Kidney epithelial cell (primary cell): ENCODE data around the gene DHX35. TPM values are rescaled to one million over a fixed set of nuclear protein-coding genes. Genes with fewer than 3 reads are reported as not detected.

Source experiments
- DNase-seq: peaks from one replicate; pipeline ENCODE4 v3.0.0-alpha.2; 2010; ENCODE audit warnings: low read depth
- H3K27me3 ChIP-seq: 2 replicates; pipeline ENCODE4 v1.6.0; 2011; ENCODE audit warnings: low read length; ENCODE audit not compliant: control insufficient read depth, insufficient read depth
- H3K36me3 ChIP-seq: 2 replicates; pipeline ENCODE4 v1.5.1; 2011; ENCODE audit warnings: low read length; ENCODE audit not compliant: control insufficient read depth, insufficient read depth
- H3K4me3 ChIP-seq: 2 replicates; pipeline ENCODE4 v1.5.1; 2011; ENCODE audit warnings: low read depth, mild to moderate bottlenecking, control low read depth, low read length
- CTCF ChIP-seq: IDR thresholded peaks from 2 replicates; pipeline ENCODE4 v1.5.1; 2011; ENCODE audit warnings: mild to moderate bottlenecking, moderate library complexity, low read length, control low read depth, inconsistent platforms; ENCODE audit not compliant: insufficient read depth, poor library complexity, severe bottlenecking
- total RNA-seq: library from RNA; depleted of rRNA; stranded (reverse); fragments of >200 nt; gene quantifications from 2 replicates; pipeline ENCODE4 v1.2.3, GENCODE V29; 2015

Gene DHX35
- total RNA-seq, 1 donor from 2014 or later, result 7.4 TPM

DNA sequence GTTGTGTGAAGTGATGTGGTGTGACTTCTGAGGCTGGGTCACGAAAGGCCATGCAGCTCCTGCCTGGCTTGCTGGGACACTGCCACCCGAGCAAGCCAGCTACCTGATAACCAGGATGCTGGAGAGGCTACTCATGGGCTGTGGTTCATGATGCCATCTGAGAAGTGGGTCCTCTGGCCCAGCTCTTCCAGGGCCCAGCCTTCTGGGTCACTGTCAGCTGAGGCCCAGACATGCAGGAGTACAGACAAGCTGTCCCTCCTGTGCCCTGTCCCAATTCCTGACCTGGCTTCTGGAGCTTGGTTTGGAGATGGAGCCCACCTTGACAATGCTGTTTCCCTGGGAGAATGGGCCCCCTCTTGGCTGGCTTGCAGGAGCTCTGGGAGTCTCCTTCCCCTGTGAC is 87.0 kb downstream of the DHX35 start:
- Histone ChIP-seq H3K27me3 (peaks cover 2% of the 10 kb centered on the region), H3K4me3 (no peak overlapping the region), H3K36me3 (no peaks in the 10 kb centered on the region)
- no peak for TF ChIP-seq CTCF
- no peak for DNase-seq

- Histone ChIP-seq H3K27me3 (peaks cover 2% of the 10 kb centered on the region), H3K36me3 (no peaks in the 10 kb centered on the region), H3K4me3 (peak overlapping the region; percentile 63)
- DNase-seq, result no peak
- peak; percentile 71 for TF ChIP-seq CTCF
These were observed 87.8 kb downstream of the DHX35 start for GRCh38 chr20:39049684-39050554.

- DNase-seq, result no peak
- peak overlapping the region; percentile 63 for H3K4me3 ChIP-seq
- TF ChIP-seq CTCF, result no peak
- H3K36me3 ChIP-seq, result no peaks in the 10 kb centered on the region
- peaks cover 2% of the 10 kb centered on the region for H3K27me3 ChIP-seq
These were observed 88.4 kb downstream of the DHX35 start for GRCh38 chr20:39050555-39050902.

DNA sequence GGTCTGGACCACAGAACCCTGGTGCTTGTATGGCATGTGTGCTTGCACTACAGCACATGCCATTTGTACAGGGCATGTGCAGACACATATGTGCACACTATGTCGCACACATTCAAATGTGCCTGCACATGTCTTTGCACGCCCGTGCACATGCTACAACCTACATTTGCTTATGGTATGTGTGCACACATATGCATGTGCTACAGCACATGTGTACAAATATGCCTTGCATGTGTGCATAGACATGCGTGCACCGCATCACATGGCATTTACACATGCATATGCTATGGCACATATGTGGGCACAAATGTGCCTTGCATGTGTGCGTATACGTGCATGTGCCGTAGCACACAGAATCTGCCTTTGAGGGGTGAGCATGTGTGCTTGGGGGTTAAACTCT is 90.5 kb downstream of the DHX35 start:
- H3K4me3 ChIP-seq, result no peak overlapping the region
- TF ChIP-seq CTCF, result no peak

GRCh38 chr20:39057143-39057542 is 95.0 kb downstream of the DHX35 start:
- no peaks in the 10 kb centered on the region for H3K36me3 ChIP-seq
- no peak for DNase-seq
- TF ChIP-seq CTCF, result no peak
- H3K27me3 ChIP-seq, result peaks cover 7% of the 10 kb centered on the region
- H3K4me3 ChIP-seq, result no peak overlapping the region

More for the DNA sequence above, 90.5 kb downstream of the DHX35 start:
- DNase-seq, result no peak
- Histone ChIP-seq H3K36me3 (no peaks in the 10 kb centered on the region), H3K27me3 (peaks cover 5% of the 10 kb centered on the region)

DNA sequence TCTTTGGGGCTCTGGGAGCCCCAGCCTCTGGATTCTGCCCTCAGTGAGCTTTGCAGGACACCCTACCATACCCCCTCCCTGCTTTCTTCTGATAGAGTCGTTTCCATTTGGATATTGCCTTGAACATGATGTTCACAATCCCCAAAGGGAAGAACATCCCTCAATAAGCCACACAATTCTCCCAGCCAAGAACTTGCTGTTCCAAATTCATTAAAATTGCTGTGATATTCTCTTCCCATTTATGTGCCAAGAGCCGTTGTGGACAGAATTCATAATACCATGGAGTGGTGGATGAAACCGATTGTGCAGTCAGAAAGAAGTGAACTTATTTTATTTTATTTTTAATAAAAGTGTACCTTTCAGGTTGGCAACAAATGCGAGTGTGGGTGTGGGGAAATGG is 95.8 kb downstream of the DHX35 start:
- no peak for TF ChIP-seq CTCF
- no peaks in the 10 kb centered on the region for H3K36me3 ChIP-seq
- H3K4me3 ChIP-seq, result no peak overlapping the region
- DNase-seq, result no peak
- peaks cover 4% of the 10 kb centered on the region for H3K27me3 ChIP-seq
